IMR-90 (cell line): ENCODE results near the gene HOXA7. TPM values are rescaled to one million over a fixed set of nuclear protein-coding genes. Genes with fewer than 3 reads are reported as not detected.

Experiments used
- ATAC-seq: fragments of 200-7000 bp; cut with Tn5 transposase; 2 replicates; pipeline ENCODE4 v1.9.1; 2020; ENCODE audit warnings: low read depth, mild to moderate bottlenecking, moderate library complexity
- BruUV-seq: library from RNA; stranded (reverse); fragments of 400-500 nt; replicated peaks from 2 replicates; lab custom pipeline; 2021; lab: Mats Ljungman, UMichigan
- CTCF ChIA-PET: fragments of 300-600 bp; formaldehyde crosslinking; extraction: SDS; loops from one replicate; lab custom pipeline; 2021; ENCODE audit warnings: antibody characterized with exemption; lab: Yijun Ruan, JAX
- POLR2A ChIA-PET: fragments of 300-600 bp; sonication (Branson Sonifier 250); formaldehyde crosslinking; loops from one replicate; lab custom pipeline; 2022; ENCODE audit warnings: antibody characterized with exemption; ENCODE audit not compliant: unreplicated experiment; lab: Charles Lee
- DNase-seq: peaks from one replicate; pipeline ENCODE4 v3.0.0; 2013
- H2AFZ ChIP-seq: replicated peaks from 2 replicates; pipeline ENCODE3; 2013; ENCODE audit warnings: low read length, mild to moderate bottlenecking; ENCODE audit not compliant: poor library complexity
- H2AK5ac ChIP-seq: 2 replicates; pipeline ENCODE4 v1.6.1; 2013; ENCODE audit warnings: low read depth, low read length, inconsistent platforms
- H2AK9ac ChIP-seq: replicated peaks from 2 replicates; pipeline ENCODE3; 2013; ENCODE audit warnings: mild to moderate bottlenecking, low read depth, low read length, moderate library complexity; ENCODE audit not compliant: poor library complexity
- H2BK120ac ChIP-seq: 2 replicates; pipeline ENCODE4 v1.6.1; 2013; ENCODE audit warnings: low read depth, low read length, inconsistent platforms
- H2BK15ac ChIP-seq: 3 replicates; pipeline ENCODE4 v1.6.1; 2013; ENCODE audit warnings: low read depth, low read length, inconsistent platforms
- H2BK20ac ChIP-seq: 2 replicates; pipeline ENCODE4 v1.6.1; 2013; ENCODE audit warnings: low read depth, mild to moderate bottlenecking, inconsistent platforms, low read length, moderate library complexity
- H2BK5ac ChIP-seq: 2 replicates; pipeline ENCODE4 v1.6.1; 2013; ENCODE audit warnings: mild to moderate bottlenecking, low read depth, low read length, inconsistent platforms; ENCODE audit not compliant: poor library complexity, severe bottlenecking
- H3K14ac ChIP-seq: replicated peaks from 2 replicates; pipeline ENCODE4 v1.6.1; 2013; ENCODE audit warnings: low read depth, low read length, inconsistent platforms
- H3K18ac ChIP-seq: 2 replicates; pipeline ENCODE4 v1.6.1; 2013; ENCODE audit warnings: low read depth, low read length, control low read depth
- H3K23ac ChIP-seq: 2 replicates; pipeline ENCODE4 v1.6.1; 2013; ENCODE audit warnings: low read depth, low read length, inconsistent platforms
- H3K27ac ChIP-seq: 2 replicates; pipeline ENCODE4 v1.5.1; 2013; ENCODE audit warnings: mild to moderate bottlenecking, control low read depth, low read length; ENCODE audit not compliant: insufficient read depth
- H3K27me3 ChIP-seq: 2 replicates; pipeline ENCODE4 v1.6.1; 2013; ENCODE audit warnings: low read length; ENCODE audit not compliant: control insufficient read depth, insufficient read depth
- H3K36me3 ChIP-seq: 2 replicates; pipeline ENCODE4 v1.6.1; 2013; ENCODE audit warnings: low read length, mixed read lengths; ENCODE audit not compliant: control insufficient read depth, insufficient read depth
- H3K4ac ChIP-seq: 2 replicates; pipeline ENCODE4 v1.6.1; 2013; ENCODE audit warnings: low read depth, low read length, inconsistent platforms
- H3K4me1 ChIP-seq: 2 replicates; pipeline ENCODE4 v1.6.1; 2013; ENCODE audit warnings: low read length, mixed read lengths; ENCODE audit not compliant: control insufficient read depth, insufficient read depth
- H3K4me2 ChIP-seq: 2 replicates; pipeline ENCODE4 v1.6.1; 2013; ENCODE audit warnings: low read depth, mild to moderate bottlenecking, control low read depth, low read length, moderate library complexity
- H3K4me3 ChIP-seq: 2 replicates; pipeline ENCODE4 v1.5.1; 2013; ENCODE audit warnings: low read depth, mild to moderate bottlenecking, control low read depth, low read length, moderate library complexity; ENCODE audit not compliant: insufficient read depth
- H3K56ac ChIP-seq: 2 replicates; pipeline ENCODE4 v1.6.1; 2013; ENCODE audit warnings: low read length, inconsistent platforms; ENCODE audit not compliant: insufficient read depth; ENCODE audit errors: extremely low read depth
- H3K79me1 ChIP-seq, 2 experiments: 2 replicates each; pipeline ENCODE4 v1.6.1; 2013; ENCODE audit warnings: low read length in 2 of 2, inconsistent platforms in 1 of 2, low read depth in 1 of 2
- H3K9ac ChIP-seq: 2 replicates; pipeline ENCODE4 v1.6.1; 2013; ENCODE audit warnings: low read depth, low read length, control low read depth
- H3K9me1 ChIP-seq: 2 replicates; pipeline ENCODE4 v1.6.1; 2013; ENCODE audit warnings: low read length, inconsistent platforms; ENCODE audit not compliant: insufficient read depth
- H3K9me3 ChIP-seq: 2 replicates; pipeline ENCODE4 v1.6.1; 2013; ENCODE audit warnings: low read length; ENCODE audit not compliant: control insufficient read depth, insufficient read depth
- H4K20me1 ChIP-seq: 2 replicates; pipeline ENCODE4 v1.6.1; 2013; ENCODE audit warnings: low read length, inconsistent platforms; ENCODE audit not compliant: insufficient read depth
- H4K5ac ChIP-seq: 2 replicates; pipeline ENCODE4 v1.6.1; 2013; ENCODE audit warnings: mild to moderate bottlenecking, low read depth, low read length, control low read depth
- H4K8ac ChIP-seq, 2 experiments: 2 replicates each; pipeline ENCODE4 v1.6.1; 2013; ENCODE audit warnings: low read depth in 2 of 2, low read length in 2 of 2, control low read depth in 1 of 2, inconsistent platforms in 1 of 2
- H4K91ac ChIP-seq: 2 replicates; pipeline ENCODE4 v1.6.1; 2013; ENCODE audit warnings: low read depth, low read length, inconsistent platforms; ENCODE audit not compliant: insufficient read depth
- POLR2A ChIP-seq: IDR thresholded peaks from 2 replicates; pipeline ENCODE4 v1.6.1; 2012; ENCODE audit warnings: mild to moderate bottlenecking, low read depth, low read length
- RAD21 ChIP-seq: IDR thresholded peaks from 2 replicates; pipeline ENCODE4 v1.6.1; 2012; ENCODE audit warnings: low read length, improper control_type of control experiment
- RCOR1 ChIP-seq: IDR thresholded peaks from 2 replicates; pipeline ENCODE4 v1.6.1; 2012; ENCODE audit warnings: mild to moderate bottlenecking, low read length, improper control_type of control experiment; ENCODE audit not compliant: insufficient replicate concordance
- WGBS, 2 experiments: methylation state at CpG; one replicate each; pipeline versions ENCODE4 v1.1.5 to v1.1.7; 2013; ENCODE audit warnings: missing lambda C conversion rate in 2 of 2; ENCODE audit not compliant: insufficient read length in 1 of 2; ENCODE audit errors: extremely low coverage in 2 of 2; 5-methylcytosine and 5-hydroxymethylcytosine counted together
- dilution Hi-C: fragments of 300-500 bp; cut with HindIII; formaldehyde crosslinking; loops from one replicate; pipeline ENCODE4 v1.14.3; 2018; ENCODE audit warnings: low sequenced_read_pairs; ENCODE audit not compliant: unreplicated experiment
- in situ Hi-C: fragments of 300-500 bp; cut with MboI; formaldehyde crosslinking; loops from 3 replicates; pipeline ENCODE4 v1.14.3; 2019; ENCODE audit warnings: low sequenced_read_pairs, inconsistent platforms, mixed read lengths
- intact Hi-C: fragments of 100-400 bp; cut with micrococcal nuclease; formaldehyde crosslinking; loops from 2 replicates; pipeline ENCODE4 v1.10.0; 2022
- polyA plus RNA-seq, 3 experiments: library from polyadenylated mRNA; depleted of rRNA; stranded (reverse); fragments of >200 nt; gene quantifications; 2 replicates each; pipeline ENCODE4 v1.2.3, GENCODE V29; 2012; ENCODE audit warnings: low replicate concordance in 1 of 3
- total RNA-seq: library from RNA; depleted of rRNA; stranded (reverse); fragments of >200 nt; gene quantifications from 2 replicates; pipeline ENCODE4 v1.2.3, GENCODE V29; 2012
- TF ChIP-seq, protein P1 (sequence below): conservative IDR thresholded peaks from 2 replicates; pipeline ENCODE4 v1.5.1; 2012; ENCODE audit warnings: mild to moderate bottlenecking, low read depth, low read length, improper control_type of control experiment
- TF ChIP-seq, protein P2 (sequence below): fragments of 150-350 bp; IDR thresholded peaks from 2 replicates; pipeline ENCODE4 v1.6.1; 2017; ENCODE audit warnings: mild to moderate bottlenecking, antibody characterized with exemption, low read length, low read depth

HOXA7 gene
- total and polyA plus RNA-seq, 2 of the 4 experiments (the other 2 are of a cell fraction) = 0.18 to 1.7 TPM

DNA sequence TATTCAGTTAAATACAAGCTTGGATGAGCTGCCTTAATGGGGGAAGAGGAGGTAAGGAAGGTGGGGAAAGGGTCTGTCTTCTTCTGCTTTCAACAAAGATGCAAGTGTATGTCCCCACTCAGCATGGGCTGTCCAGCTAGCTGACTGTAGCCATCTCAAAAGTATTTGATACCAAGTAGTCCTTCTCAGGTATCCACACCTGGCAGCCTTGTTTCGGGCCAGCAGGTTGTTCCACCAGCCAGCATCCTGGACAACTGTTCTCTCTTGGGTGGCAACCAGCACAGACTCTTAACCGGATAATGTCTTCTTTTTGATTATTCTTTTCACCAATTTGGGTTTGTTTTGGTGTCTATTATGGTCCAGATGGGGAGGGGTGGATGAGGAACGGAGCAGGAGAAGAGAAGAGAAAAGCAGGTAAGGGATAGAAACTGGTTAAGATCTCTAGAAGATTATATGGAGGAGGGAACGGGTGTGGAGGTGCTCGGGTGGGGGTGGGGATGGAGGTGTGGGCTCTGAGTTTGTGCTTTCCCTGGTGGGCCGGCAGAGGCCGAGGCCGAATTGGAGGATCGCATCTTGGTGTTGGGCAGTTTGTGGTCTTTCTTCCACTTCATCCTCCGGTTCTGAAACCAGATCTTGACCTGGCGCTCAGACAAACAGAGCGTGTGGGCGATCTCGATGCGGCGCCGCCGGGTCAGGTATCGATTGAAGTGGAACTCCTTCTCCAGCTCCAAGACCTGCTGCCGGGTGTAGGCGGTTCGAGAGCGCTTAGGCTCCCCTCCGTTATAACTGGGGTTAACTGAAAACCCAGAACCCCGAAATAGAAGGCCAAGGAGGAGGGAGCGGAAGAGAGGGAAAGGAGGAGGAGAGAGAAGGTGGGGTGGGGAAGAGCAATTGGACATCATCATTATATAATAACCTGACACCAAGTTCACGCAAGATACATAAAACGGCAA, 27.4 kb downstream of the HOXA7 start:
- H2AK5ac ChIP-seq = no peak overlapping the region; the same call in 1 of the 2 replicates
- H3K36me3 ChIP-seq = peaks cover 3% of the 10 kb centered on the region; the same call in 1 of the 2 replicates
- H3K9me1 ChIP-seq = peaks cover 15% of the 10 kb centered on the region
- H3K56ac ChIP-seq = 0 out of 2 replicates have a peak overlapping the region, but pooled peaks have one; percentile 22
- peak overlapping the region; percentile 32 for H3K18ac ChIP-seq
- peak overlapping the region; percentile 45; a peak in 2 of 4 replicates for H4K8ac ChIP-seq
- H2BK5ac ChIP-seq = no peak overlapping the region
- peak overlapping the region; percentile 58 for H2BK120ac ChIP-seq
- peak overlapping the region; percentile 41 for H3K27ac ChIP-seq
- no TSS peak for BruUV-seq
- H2AFZ ChIP-seq = peak overlapping the region; percentile 24
- POLR2A ChIA-PET = no interaction called here
- peaks cover 29 to 50% of the 10 kb centered on the region in 2 experiments for H3K79me1 ChIP-seq
- TF ChIP-seq RCOR1 (no peak), RAD21 (no peak), POLR2A (no peak; the same call in 1 of the 2 replicates)
- TF ChIP-seq, protein P1, sequence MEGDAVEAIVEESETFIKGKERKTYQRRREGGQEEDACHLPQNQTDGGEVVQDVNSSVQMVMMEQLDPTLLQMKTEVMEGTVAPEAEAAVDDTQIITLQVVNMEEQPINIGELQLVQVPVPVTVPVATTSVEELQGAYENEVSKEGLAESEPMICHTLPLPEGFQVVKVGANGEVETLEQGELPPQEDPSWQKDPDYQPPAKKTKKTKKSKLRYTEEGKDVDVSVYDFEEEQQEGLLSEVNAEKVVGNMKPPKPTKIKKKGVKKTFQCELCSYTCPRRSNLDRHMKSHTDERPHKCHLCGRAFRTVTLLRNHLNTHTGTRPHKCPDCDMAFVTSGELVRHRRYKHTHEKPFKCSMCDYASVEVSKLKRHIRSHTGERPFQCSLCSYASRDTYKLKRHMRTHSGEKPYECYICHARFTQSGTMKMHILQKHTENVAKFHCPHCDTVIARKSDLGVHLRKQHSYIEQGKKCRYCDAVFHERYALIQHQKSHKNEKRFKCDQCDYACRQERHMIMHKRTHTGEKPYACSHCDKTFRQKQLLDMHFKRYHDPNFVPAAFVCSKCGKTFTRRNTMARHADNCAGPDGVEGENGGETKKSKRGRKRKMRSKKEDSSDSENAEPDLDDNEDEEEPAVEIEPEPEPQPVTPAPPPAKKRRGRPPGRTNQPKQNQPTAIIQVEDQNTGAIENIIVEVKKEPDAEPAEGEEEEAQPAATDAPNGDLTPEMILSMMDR = no peak
- TF ChIP-seq, protein P2, sequence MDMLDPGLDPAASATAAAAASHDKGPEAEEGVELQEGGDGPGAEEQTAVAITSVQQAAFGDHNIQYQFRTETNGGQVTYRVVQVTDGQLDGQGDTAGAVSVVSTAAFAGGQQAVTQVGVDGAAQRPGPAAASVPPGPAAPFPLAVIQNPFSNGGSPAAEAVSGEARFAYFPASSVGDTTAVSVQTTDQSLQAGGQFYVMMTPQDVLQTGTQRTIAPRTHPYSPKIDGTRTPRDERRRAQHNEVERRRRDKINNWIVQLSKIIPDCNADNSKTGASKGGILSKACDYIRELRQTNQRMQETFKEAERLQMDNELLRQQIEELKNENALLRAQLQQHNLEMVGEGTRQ = no peak
- no peak for ATAC-seq
- H3K4me3 ChIP-seq = peak overlapping the region; percentile 76
- DNase-seq = no peak
- H3K4me2 ChIP-seq = peak overlapping the region; percentile 84
- no peaks in the 10 kb centered on the region for H3K9me3 ChIP-seq
- in situ Hi-C loops (no loop called here), intact Hi-C loops (loop anchor here (2.0 kb wide), 1 partner anchor 32 kb away; no protein-coding TSS in a partner anchor), dilution Hi-C loops (no loop called here)
- 0 out of 2 replicates have a peak overlapping the region, but pooled peaks have one; percentile 21 for H2BK20ac ChIP-seq
- H3K4ac ChIP-seq = peak overlapping the region; percentile 49
- H4K20me1 ChIP-seq = no peaks in the 10 kb centered on the region
- H3K14ac ChIP-seq = peak overlapping the region; percentile 52; the same call in 1 of the 2 replicates
- no peak overlapping the region for H2AK9ac ChIP-seq
- peaks cover 29% of the 10 kb centered on the region for H3K4me1 ChIP-seq
- peak overlapping the region; percentile 27 for H4K5ac ChIP-seq
- WGBS, 2 experiments = 13% methylated on average over 5 of the region's 28 CpGs; no CpG with 5 or more reads in 1 of the 2 experiments
- H4K91ac ChIP-seq = peak overlapping the region; percentile 48
- H3K23ac ChIP-seq = peak overlapping the region; percentile 94
- H3K27me3 ChIP-seq = no peaks in the 10 kb centered on the region
- H3K9ac ChIP-seq = peak overlapping the region; percentile 37
- CTCF ChIA-PET = interaction anchor here (1.0 kb wide), 1 partner anchor 18 kb away, joined by 4 read pairs; no protein-coding TSS in a partner anchor
- peak overlapping the region; percentile 33; the same call in 2 of the 3 replicates for H2BK15ac ChIP-seq
